Stimulated activated CD8-positive, alpha-beta memory T cell treated with anti-CD3 and anti-CD28 coated beads, Interleukin-2, amount 100 ng/mL, for 48 hours (primary cell): ENCODE results near the gene TRIM9.
A peak's percentile ranks its signal among the peaks of the same experiment; 100 is the strongest.
"Not testable (repeated sequence)": the region's sequence is repeated elsewhere in the genome, so short reads cannot be mapped to it uniquely, and the experiment has no call there.

Experiments used
- DNase-seq, 2 donors: peaks; one replicate each; pipeline ENCODE4 v3.0.0-alpha.2; 2020; ENCODE audit warnings: low read depth in 2 of 2

The TRIM9 gene

GRCh38 chr14:50964683-50965390 lies 130.1 kb downstream of the TRIM9 start:
- DNase-seq, result no peak

GRCh38 chr14:50963919-50964318 lies 131.0 kb downstream of the TRIM9 start:
- no peak for DNase-seq

DNA sequence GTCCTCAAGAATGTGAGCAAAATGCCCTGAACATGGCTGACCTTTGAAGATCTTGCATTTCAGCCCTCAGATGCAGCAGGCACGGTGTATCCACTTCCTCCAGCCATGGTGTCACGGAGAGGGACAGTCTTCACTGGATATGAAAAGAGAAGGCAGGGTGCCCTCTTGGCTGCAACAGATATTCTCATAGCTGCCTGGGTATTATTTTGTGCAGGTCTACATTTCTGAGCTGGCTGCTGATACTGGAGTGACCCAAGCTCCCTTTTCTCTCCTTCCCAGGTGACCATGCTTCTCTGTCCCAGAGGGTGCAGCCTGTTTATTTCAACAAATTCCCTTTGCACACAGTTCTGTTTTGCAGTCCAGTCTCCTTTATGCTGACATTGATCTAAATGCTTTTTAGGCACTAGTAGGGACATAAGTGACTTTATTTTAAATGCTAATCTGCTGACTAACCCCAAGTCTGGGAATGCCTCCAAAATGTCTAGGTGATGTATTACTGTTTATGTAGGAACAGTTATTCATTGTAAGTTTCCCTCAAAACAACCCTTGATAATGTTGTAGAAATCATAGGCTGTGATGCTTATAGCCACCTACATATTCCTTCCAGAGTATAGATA lies 133.2 kb downstream of the TRIM9 start:
- DNase-seq, result no peak

DNA sequence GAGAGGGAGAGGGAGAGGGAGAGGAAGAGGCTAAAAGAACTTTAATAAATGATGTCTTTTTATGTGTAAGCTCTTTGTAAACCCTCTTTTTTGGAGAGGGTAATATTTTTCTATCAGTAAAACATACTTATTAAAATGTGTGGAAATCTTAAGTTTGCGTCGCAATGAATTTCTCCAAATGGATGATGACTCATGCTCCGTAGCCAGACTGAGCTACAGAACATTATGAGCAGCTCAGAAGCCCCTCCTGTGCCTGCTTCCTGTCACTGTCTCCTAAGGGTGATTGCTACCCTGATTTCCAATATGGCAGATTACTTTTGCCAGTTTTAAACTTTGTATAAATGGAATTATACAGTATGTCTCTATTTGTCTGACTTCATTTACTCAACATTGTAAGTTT lies 137.6 kb downstream of the TRIM9 start:
- DNase-seq, result no peak

GRCh38 chr14:50956421-50956820 lies 138.5 kb downstream of the TRIM9 start:
- DNase-seq, result not testable (repeated sequence)

GRCh38 chr14:50955373-50956043 lies 139.4 kb downstream of the TRIM9 start:
- DNase-seq, result peak; percentile 35 to 39

DNA sequence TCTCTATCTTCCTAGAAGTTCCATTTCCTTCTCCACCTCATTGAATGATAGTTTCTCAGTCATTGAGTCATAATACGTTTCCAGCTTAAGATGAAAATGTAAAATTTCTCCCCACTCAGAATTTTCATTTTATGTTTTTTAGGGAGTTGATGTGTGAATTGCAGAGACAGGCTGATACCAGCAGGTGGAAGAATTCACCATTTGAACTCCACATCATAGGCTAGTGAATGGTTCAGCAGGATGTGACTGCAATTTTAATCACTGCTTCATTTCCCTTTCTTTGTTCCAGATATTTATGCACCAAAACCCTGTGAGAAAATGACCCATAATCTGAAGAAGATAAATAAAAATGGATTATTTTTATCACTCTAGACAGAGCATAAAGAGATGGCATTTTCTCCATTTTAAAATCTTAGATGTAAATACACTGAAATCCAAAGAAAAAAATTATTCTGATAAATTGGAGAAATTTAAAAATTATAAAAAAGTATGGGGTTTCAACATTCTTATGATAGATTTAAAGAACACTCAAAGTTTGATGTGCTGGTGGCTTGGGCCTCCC lies 140.0 kb downstream of the TRIM9 start:
- no peak for DNase-seq

- no peak for DNase-seq
Observed at GRCh38 chr14:50953502-50953901, 141.4 kb downstream of the TRIM9 start.

- no peak for DNase-seq
Observed at GRCh38 chr14:50951032-50951431, 143.9 kb downstream of the TRIM9 start.

- DNase-seq, result no peak
Observed at GRCh38 chr14:50948205-50948604, 146.7 kb downstream of the TRIM9 start.

DNA sequence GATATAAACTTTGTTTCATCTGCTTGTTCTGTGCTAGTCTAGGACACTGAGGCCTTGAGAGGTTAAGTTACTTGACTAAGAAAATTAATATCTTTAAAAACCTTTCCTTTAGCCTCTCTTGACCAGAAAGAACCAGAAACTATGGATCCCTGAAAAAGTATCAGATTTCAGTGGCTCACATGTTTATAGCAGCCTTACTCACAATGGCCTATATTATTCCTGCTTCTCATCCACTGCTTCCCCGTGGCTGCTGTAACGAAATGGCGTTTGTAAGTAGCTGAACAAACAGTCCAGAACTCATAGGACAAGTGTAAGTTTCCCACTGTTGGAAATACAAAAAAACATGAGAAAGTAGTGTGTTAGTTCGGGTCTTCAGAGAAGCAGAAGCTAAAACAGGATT lies 147.5 kb downstream of the TRIM9 start:
- no peak for DNase-seq

DNA sequence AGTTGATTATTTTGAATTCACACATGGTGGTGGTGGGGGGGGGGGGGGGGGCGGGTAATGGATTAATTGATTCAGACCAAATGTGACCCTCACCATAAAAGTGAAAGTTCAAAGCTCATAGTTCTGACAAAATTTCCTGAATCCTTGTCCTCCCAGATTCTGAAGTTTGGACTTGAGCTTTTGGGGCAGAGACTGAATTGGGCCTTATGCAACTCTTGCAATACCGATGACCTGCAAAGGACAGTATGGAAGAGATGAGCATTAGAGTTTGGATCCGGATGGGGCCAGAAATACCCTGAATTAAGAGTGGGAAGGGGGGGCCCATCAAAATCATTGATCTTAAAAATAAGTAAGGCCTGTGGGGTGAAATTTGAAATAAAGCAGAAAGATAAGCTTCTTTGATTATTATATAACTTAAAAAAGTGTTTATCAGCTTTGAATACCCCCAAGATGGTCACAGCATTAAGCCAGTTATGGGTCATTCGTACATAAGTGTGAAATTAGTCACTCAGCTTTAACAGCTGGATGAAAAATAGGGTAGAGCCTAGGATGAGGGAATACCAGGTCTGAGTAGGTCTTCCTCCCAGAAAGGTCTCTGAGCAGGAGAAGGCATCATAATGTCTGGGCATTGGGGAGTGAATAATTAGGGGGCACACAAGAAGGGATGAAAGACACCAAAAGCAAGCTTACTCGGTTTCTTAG lies 148.5 kb downstream of the TRIM9 start:
- no peak for DNase-seq

DNA sequence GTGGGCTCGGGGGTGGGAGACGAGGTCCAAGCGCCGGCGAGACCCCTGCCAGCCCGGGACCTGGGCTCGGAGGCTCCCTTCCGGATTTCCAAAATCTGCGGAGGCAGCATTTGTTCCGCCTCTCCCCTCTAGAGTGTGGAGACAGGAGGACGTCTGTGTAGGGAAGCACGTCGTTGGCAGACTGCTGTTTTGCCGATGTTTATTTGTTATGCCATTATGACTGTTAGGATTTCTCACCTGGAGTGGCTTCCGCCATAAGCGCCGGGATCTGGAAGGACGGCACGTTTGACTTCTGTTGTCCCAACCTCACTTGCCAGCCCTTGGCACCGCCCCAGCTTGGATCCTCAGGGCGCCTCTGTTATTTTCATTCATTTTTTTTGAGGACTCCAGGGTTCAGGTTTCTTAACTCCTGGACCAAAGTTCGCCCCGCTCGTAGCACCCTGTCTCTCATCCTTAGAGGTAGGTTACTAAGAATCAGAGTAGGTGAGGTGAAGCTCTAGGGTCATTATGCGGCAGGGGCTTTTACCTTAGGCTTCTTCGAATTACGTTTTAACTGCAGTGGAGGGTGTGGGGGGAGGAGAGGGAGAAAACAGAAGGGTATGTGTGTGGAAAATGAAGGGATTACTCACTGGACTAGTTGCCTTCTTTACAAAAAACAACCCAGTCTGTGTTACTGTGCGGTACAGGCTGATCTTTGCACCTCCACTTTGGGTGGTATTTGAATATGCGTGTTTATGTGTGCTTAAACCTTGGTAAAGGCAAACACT lies 150.1 kb downstream of the TRIM9 start:
- no peak for DNase-seq

- peak; percentile 26 to 34 for DNase-seq
Observed at GRCh38 chr14:50943943-50944646, 150.8 kb downstream of the TRIM9 start, which contains the start of gene PYGL. TSS of gene PYGL (minus strand) at chr14:50944483. CDS start at chr14:50944403, 80 bp downstream.

DNA sequence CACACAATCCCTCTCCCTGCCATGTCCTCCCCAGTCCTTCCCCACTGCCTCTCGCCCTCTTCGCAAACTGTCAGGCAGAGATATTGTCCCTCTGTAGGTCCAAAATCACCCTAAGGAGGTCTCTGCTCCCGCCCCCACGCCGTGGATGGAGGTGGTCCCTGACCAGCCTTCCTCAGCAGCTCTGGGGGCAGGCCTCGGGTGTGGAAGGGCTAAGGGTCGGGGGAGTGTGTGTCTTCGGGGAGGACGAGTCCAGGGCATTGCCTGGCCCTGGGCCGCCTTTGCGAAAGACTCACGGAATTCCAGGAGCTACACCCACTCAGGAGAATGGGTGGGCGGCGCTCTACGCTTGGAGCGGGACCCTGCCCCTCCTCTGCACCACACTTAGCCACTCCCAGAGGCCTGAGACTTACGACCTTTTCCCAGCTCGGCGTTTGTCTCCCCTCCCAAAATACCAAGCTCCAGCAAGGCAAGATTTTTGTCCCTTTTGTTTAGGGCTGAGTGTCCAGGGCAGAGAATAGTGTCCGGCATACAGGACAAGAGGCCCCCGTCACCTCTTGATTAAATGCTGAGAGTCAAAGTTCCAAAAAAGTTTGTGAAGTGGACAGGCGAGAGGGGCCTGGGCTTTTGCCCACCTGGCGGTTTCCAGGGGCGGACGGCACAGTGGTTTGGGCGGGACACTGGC lies 151.5 kb downstream of the TRIM9 start:
- DNase-seq, result no peak

DNA sequence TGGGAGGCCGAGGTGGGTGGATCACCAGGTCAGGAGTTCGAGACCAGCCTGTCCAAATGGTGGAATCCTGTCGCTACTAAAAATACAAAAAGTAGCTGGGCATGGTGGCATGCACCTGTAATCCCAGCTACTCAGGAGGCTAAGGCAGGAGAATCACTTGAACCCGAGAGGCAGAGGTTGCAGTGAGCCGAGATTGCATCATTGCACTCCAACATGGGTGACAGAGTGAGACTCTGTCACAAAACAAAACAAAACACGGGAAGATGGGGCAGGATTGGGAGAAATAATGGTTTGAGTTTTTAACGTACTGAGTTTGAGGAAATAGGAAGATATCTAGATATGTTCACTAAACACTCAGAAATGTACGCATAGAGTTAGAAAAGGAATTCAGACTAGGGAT lies 153.3 kb downstream of the TRIM9 start:
- not testable (repeated sequence) for DNase-seq

GRCh38 chr14:50941151-50941550 lies 153.8 kb downstream of the TRIM9 start:
- DNase-seq, result no peak

- DNase-seq, result no peak
Observed at GRCh38 chr14:50937800-50938199, 157.1 kb downstream of the TRIM9 start.

DNA sequence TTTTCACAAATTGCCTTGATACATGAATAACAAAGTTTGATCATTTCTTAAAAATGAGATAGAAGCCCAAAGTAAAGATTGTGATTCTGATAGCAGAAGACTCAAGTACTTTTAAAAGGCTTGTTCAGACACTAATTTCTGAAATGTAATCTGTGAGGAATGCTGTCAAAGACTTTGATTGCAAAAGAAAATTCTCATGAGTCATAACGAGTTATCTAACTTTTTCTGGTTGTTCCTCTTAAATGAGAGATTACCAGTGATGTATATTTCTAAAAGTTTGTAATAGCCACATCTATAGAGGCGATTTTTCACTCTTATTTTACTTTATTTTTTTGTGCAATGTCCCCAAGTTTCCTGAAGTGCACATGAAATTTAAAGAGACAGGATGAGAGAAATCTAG lies 157.6 kb downstream of the TRIM9 start:
- DNase-seq, result no peak

- no peak for DNase-seq
Observed at GRCh38 chr14:50936882-50937281, 158.0 kb downstream of the TRIM9 start.
